PC-3 (cell line): ENCODE data around the gene RGS2.

Source experiments
- CTCF ChIP-seq: fragments of 300-600 bp; sonication (generic); conservative IDR thresholded peaks from 2 replicates; pipeline ENCODE4 v1.5.1; 2017; ENCODE audit warnings: antibody characterized with exemption, low read depth, mild to moderate bottlenecking, low read length
- EZH2 ChIP-seq: fragments of 300-600 bp; sonication (generic); IDR thresholded peaks from one replicate; pipeline ENCODE4 v1.6.1; 2017; ENCODE audit warnings: antibody characterized with exemption, mild to moderate bottlenecking, low read length; ENCODE audit not compliant: unreplicated experiment
- EZH2phosphoT487 ChIP-seq: fragments of 300-600 bp; sonication (generic); IDR thresholded peaks from 2 replicates; pipeline ENCODE4 v1.6.1; 2018; ENCODE audit warnings: mild to moderate bottlenecking, antibody characterized with exemption, low read length, borderline replicate concordance

- TF ChIP-seq CTCF (no peak), EZH2 (no peak), EZH2phosphoT487 (no peak)
Measured at GRCh38 chr1:192852001-192852947, 43.4 kb downstream of the RGS2 start.
